CD4-positive, CD25-positive, alpha-beta regulatory T cell (primary cell): ENCODE results near the gene CNDP2. TPM values are rescaled to one million over a fixed set of nuclear protein-coding genes. Genes with fewer than 3 reads are reported as not detected.
"Not testable (repeated sequence)": the region's sequence is repeated elsewhere in the genome, so short reads cannot be mapped to it uniquely, and the experiment has no call there.

Experiments used
- ATAC-seq, 2 donors: fragments of 150-1000 bp; cut with Tn5 transposase; one replicate each; pipeline ENCODE4 v1.10.0; 2021; ENCODE audit warnings: low read depth in 2 of 2, moderate number of reproducible peaks in 2 of 2, moderate library complexity in 1 of 2
- DNase-seq, 3 donors: peaks; one replicate each; pipeline versions ENCODE4 v3.0.0 to v3.0.0-alpha.2; 2012 to 2022; ENCODE audit warnings: mixed read lengths in 1 of 3
- H3K27ac ChIP-seq: one replicate; pipeline ENCODE4 v1.7.0; 2013; ENCODE audit warnings: mild to moderate bottlenecking, low read length; ENCODE audit not compliant: insufficient read depth, poor library complexity, severe bottlenecking
- H3K27me3 ChIP-seq: one replicate; pipeline ENCODE4 v1.7.0; 2013; ENCODE audit warnings: low read length; ENCODE audit not compliant: control insufficient read depth, insufficient read depth
- H3K36me3 ChIP-seq: one replicate; pipeline ENCODE4 v1.7.0; 2013; ENCODE audit warnings: mild to moderate bottlenecking, low read length, moderate library complexity; ENCODE audit not compliant: control insufficient read depth, insufficient read depth
- H3K4me1 ChIP-seq: 2 replicates; pipeline ENCODE4 v1.7.0; 2013; ENCODE audit warnings: mild to moderate bottlenecking, low read length; ENCODE audit not compliant: insufficient read depth, control insufficient read depth, poor library complexity, severe bottlenecking
- H3K4me3 ChIP-seq: one replicate; pipeline ENCODE4 v1.7.0; 2013; ENCODE audit warnings: low read depth, mild to moderate bottlenecking, low read length, moderate library complexity
- H3K9me3 ChIP-seq, 2 experiments: 1 replicate in 1 of 2; 2 replicates in 1 of 2; pipeline ENCODE4 v1.7.0; 2013; ENCODE audit warnings: low read length in 2 of 2, mild to moderate bottlenecking in 1 of 2, moderate library complexity in 1 of 2; ENCODE audit not compliant: control insufficient read depth in 2 of 2
- H3K27ac Mint-ChIP-seq, 3 donors: one replicate each; pipeline ENCODE4 v1.8.0; 2020 to 2022; ENCODE audit warnings: mild to moderate bottlenecking in 3 of 3, mixed read lengths in 3 of 3, moderate library complexity in 2 of 3
- H3K27me3 Mint-ChIP-seq: one replicate; pipeline ENCODE4 v1.8.0; 2022; ENCODE audit warnings: mild to moderate bottlenecking, mixed read lengths
- H3K36me3 Mint-ChIP-seq: one replicate; pipeline ENCODE4 v1.8.0; 2020; ENCODE audit warnings: mixed read lengths
- H3K4me1 Mint-ChIP-seq, 4 donors: one replicate each; pipeline ENCODE4 v1.8.0; 2020 to 2022; ENCODE audit warnings: mixed read lengths in 4 of 4, mild to moderate bottlenecking in 1 of 4
- H3K4me3 Mint-ChIP-seq, 4 donors: one replicate each; pipeline ENCODE4 v1.8.0; 2020 to 2022; ENCODE audit warnings: mild to moderate bottlenecking in 4 of 4, mixed read lengths in 4 of 4, moderate library complexity in 3 of 4
- H3K9me3 Mint-ChIP-seq, 7 donors: one replicate each; pipeline ENCODE4 v1.8.0; 2020 to 2022; ENCODE audit warnings: mixed read lengths in 7 of 7, mild to moderate bottlenecking in 3 of 7, moderate library complexity in 2 of 7
- polyA plus RNA-seq, 4 donors: library from polyadenylated mRNA; unstranded; fragments of 300-500 nt; fragmentation: Illumina TruSeq; gene quantifications; one replicate each; pipeline ENCODE4 v1.2.3, GENCODE V29; 2021
- total RNA-seq: library from RNA; stranded (reverse); gene quantifications from one replicate; pipeline ENCODE4 v1.2.3, GENCODE V29; 2022

The CNDP2 gene
- total and polyA plus RNA-seq, 5 donors from 2014 or later = 101 to 136 (median 107) TPM

GRCh38 chr18:74558096-74558495 lies 61.9 kb downstream of the CNDP2 start:
- H3K27me3 Mint-ChIP-seq = peaks cover 4% of the 10 kb centered on the region
- H3K36me3 Mint-ChIP-seq = no peaks in the 10 kb centered on the region
- H3K4me3 Mint-ChIP-seq = no peak overlapping the region
- H3K4me1 ChIP-seq = no peaks in the 10 kb centered on the region
- no peak overlapping the region for H3K4me3 ChIP-seq
- H3K9me3 Mint-ChIP-seq = no peaks in the 10 kb centered on the region
- DNase-seq (no peak), ATAC-seq (no peak)
- H3K27me3 ChIP-seq = no peaks in the 10 kb centered on the region
- no peaks in the 10 kb centered on the region for H3K4me1 Mint-ChIP-seq
- H3K27ac ChIP-seq = no peak overlapping the region
- H3K27ac Mint-ChIP-seq = no peak overlapping the region
- H3K36me3 ChIP-seq = no peaks in the 10 kb centered on the region
- H3K9me3 ChIP-seq = no peaks in the 10 kb centered on the region

- H3K36me3 Mint-ChIP-seq = no peaks in the 10 kb centered on the region
- no peaks in the 10 kb centered on the region for H3K4me1 Mint-ChIP-seq
- H3K4me3 Mint-ChIP-seq = no peak overlapping the region
- H3K27ac ChIP-seq = no peak overlapping the region
- H3K36me3 ChIP-seq = no peaks in the 10 kb centered on the region
- DNase-seq (no peak), ATAC-seq (no peak)
- no peaks in the 10 kb centered on the region for H3K9me3 ChIP-seq
- H3K27me3 Mint-ChIP-seq = peaks cover 8% of the 10 kb centered on the region
- H3K27ac Mint-ChIP-seq = no peak overlapping the region
- no peaks in the 10 kb centered on the region for H3K4me1 ChIP-seq
- no peaks in the 10 kb centered on the region for H3K27me3 ChIP-seq
- H3K4me3 ChIP-seq = no peak overlapping the region
- H3K9me3 Mint-ChIP-seq = peaks cover 0 to 9% (median 0%) of the 10 kb centered on the region in 7 donors
Observed at GRCh38 chr18:74562131-74562730, 66.1 kb downstream of the CNDP2 start.

DNA sequence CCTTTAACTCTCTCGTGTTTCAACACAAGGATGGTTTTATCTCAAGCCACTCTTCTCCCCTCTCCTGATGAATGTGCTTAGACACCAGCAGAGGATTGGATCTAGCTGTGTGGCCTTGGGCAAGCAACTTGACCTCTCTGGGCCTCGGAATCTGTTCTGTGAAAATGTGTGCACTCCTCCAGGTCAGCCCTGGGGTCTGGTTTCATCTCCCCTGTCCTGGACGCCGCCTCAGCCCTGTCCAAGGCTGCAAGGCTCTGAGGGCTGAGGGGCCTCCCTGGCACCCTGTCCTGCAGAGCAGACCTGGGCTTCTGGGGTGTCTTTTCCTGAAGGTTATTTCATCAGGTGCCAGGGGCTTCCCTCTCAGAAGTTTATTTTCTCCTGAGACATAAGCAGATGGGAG lies 66.6 kb downstream of the CNDP2 start:
- no peak for DNase-seq
- Histone ChIP-seq H3K27me3 (no peaks in the 10 kb centered on the region), H3K27ac (no peak overlapping the region), H3K4me1 (no peaks in the 10 kb centered on the region), H3K9me3 (no peaks in the 10 kb centered on the region), H3K36me3 (no peaks in the 10 kb centered on the region), H3K4me3 (no peak overlapping the region)
- ATAC-seq = no peak
- no peaks in the 10 kb centered on the region for H3K36me3 Mint-ChIP-seq
- no peaks in the 10 kb centered on the region for H3K4me1 Mint-ChIP-seq
- H3K4me3 Mint-ChIP-seq = no peak overlapping the region
- peaks cover 0 to 11% (median 1%) of the 10 kb centered on the region in 7 donors for H3K9me3 Mint-ChIP-seq
- H3K27me3 Mint-ChIP-seq = peaks cover 6% of the 10 kb centered on the region
- H3K27ac Mint-ChIP-seq = no peak overlapping the region

DNA sequence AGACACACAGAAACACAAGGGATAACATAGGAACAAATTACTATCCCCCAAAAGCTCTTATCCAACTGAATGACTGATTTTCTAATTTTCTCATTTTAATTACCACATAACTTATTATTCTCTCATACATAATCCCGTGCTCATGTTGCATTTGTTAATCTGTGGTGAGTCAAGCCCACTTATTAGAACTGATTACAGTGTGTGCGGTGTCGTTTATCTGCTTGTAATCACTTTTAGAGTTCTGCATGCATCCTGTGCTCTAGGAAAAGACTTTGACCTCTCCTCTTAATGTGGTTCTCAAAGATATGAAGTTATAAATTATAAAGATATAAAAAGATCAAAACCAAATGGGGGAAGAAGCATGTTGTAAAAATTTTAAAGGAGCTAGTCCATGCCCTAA lies 67.8 kb downstream of the CNDP2 start:
- Mint-ChIP-seq H3K9me3 (peaks cover 0 to 11% (median 1%) of the 10 kb centered on the region in 7 donors), H3K4me1 (no peaks in the 10 kb centered on the region), H3K36me3 (no peaks in the 10 kb centered on the region), H3K27me3 (peaks cover 6% of the 10 kb centered on the region), H3K27ac (no peak overlapping the region), H3K4me3 (no peak overlapping the region)
- no peaks in the 10 kb centered on the region for H3K36me3 ChIP-seq
- no peaks in the 10 kb centered on the region for H3K27me3 ChIP-seq
- no peak for ATAC-seq
- no peaks in the 10 kb centered on the region for H3K9me3 ChIP-seq
- no peak overlapping the region for H3K4me3 ChIP-seq
- H3K27ac ChIP-seq = no peak overlapping the region
- H3K4me1 ChIP-seq = no peaks in the 10 kb centered on the region
- DNase-seq = no peak

GRCh38 chr18:74565164-74565563 lies 69.0 kb downstream of the CNDP2 start:
- H3K36me3 ChIP-seq, H3K4me3 Mint-ChIP-seq, ATAC-seq, H3K4me1 Mint-ChIP-seq, H3K27ac Mint-ChIP-seq, H3K27ac ChIP-seq, H3K36me3 Mint-ChIP-seq, H3K4me1 ChIP-seq, H3K9me3 ChIP-seq, H3K27me3 ChIP-seq, DNase-seq, H3K4me3 ChIP-seq: not testable (repeated sequence)
- Mint-ChIP-seq H3K9me3 (peaks cover 0 to 11% (median 2%) of the 10 kb centered on the region in 7 donors), H3K27me3 (peaks cover 12% of the 10 kb centered on the region)

DNA sequence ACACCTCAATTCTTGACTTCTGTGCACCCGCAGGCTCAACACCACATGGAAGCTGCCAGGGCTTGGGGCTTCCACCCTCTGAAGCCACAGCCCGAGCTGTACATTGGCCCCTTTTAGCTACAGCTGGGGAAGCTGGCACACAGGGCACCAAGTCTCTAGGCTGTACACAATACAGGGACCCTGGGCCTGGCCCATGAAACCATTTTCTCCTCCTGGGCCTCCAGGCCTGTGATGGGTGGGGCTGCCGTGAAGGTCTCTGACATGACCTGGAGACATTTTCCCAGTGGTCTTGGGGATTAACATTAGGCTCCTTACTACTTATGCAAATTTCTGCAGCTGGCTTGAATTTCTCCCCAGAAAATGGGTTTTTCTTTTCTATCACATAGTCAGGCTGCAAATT lies 69.8 kb downstream of the CNDP2 start:
- not testable (repeated sequence) for H3K4me3 ChIP-seq, H3K27me3 ChIP-seq, H3K27ac ChIP-seq, H3K9me3 ChIP-seq, H3K36me3 Mint-ChIP-seq, H3K27ac Mint-ChIP-seq, DNase-seq, H3K4me1 Mint-ChIP-seq, H3K4me3 Mint-ChIP-seq, H3K36me3 ChIP-seq, ATAC-seq, H3K4me1 ChIP-seq
- Mint-ChIP-seq H3K27me3 (peaks cover 17% of the 10 kb centered on the region), H3K9me3 (peaks cover 0 to 11% (median 2%) of the 10 kb centered on the region in 7 donors)

DNA sequence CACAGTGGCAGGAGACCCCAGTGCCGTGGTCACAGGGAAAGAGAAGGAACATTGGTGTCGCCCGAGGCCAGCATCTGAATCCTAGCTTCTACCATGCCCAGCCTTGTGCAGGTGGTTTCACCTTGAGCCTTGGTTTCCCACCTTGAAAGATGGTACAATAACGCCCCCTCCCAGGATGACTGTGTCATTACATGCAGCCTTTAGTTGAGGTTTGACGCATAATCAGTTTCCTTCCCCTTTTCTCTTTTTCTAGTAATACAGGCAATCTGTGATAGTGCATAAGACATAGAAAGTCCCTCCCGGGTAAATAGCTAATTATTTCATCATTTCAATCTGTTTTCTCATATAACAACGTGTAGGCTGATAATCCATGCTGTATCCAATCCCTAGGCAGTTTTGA lies 71.7 kb downstream of the CNDP2 start:
- no peak overlapping the region for H3K27ac Mint-ChIP-seq
- Histone ChIP-seq H3K4me1 (no peaks in the 10 kb centered on the region), H3K4me3 (no peak overlapping the region), H3K9me3 (no peaks in the 10 kb centered on the region), H3K36me3 (no peaks in the 10 kb centered on the region), H3K27ac (no peak overlapping the region), H3K27me3 (no peaks in the 10 kb centered on the region)
- H3K9me3 Mint-ChIP-seq = peaks cover 0 to 11% (median 2%) of the 10 kb centered on the region in 7 donors
- ATAC-seq (no peak), DNase-seq (no peak)
- H3K4me3 Mint-ChIP-seq = no peak overlapping the region
- peaks cover 20% of the 10 kb centered on the region for H3K27me3 Mint-ChIP-seq
- no peaks in the 10 kb centered on the region for H3K4me1 Mint-ChIP-seq
- H3K36me3 Mint-ChIP-seq = no peaks in the 10 kb centered on the region

DNA sequence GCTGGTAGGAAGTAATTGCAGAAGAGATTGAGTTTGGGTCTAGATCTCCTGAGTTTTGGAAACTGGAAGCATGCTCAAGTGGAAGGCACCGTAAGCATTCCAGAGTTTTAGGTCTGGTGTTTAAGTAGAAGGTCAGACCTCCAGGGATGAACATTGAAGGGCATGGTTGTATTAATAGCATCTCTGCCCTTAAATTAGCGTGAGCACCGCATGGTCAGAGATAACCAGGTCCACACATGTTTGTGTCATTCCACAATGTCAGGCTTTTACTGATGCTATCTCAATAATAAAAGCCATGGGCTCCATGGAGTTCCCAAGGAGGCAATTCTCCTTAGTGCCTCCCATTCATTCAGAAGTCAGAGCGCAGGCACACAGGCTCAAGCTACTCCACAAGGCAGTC lies 73.2 kb downstream of the CNDP2 start:
- Histone ChIP-seq H3K36me3 (no peaks in the 10 kb centered on the region), H3K9me3 (no peaks in the 10 kb centered on the region), H3K27me3 (no peaks in the 10 kb centered on the region), H3K4me3 (no peak overlapping the region), H3K27ac (no peak overlapping the region), H3K4me1 (no peaks in the 10 kb centered on the region)
- H3K36me3 Mint-ChIP-seq = no peaks in the 10 kb centered on the region
- DNase-seq (no peak), ATAC-seq (no peak)
- H3K27ac Mint-ChIP-seq = no peak overlapping the region
- peaks cover 0 to 11% (median 2%) of the 10 kb centered on the region in 7 donors for H3K9me3 Mint-ChIP-seq
- H3K4me3 Mint-ChIP-seq = no peak overlapping the region
- H3K27me3 Mint-ChIP-seq = peaks cover 20% of the 10 kb centered on the region
- no peaks in the 10 kb centered on the region for H3K4me1 Mint-ChIP-seq
